Skeletal muscle tissue (tissue), 4 donors: ENCODE data around the gene RSAD1. TPM values are rescaled to one million over a fixed set of nuclear protein-coding genes. Genes with fewer than 3 reads are reported as not detected.

ENCODE experiments used
- H3K27ac ChIP-seq: one replicate; pipeline ENCODE4 v1.7.0; 2013; ENCODE audit warnings: mild to moderate bottlenecking, low read depth, low read length, inconsistent platforms
- H3K27me3 ChIP-seq, 3 donors: one replicate each; pipeline ENCODE4 v1.7.0; 2013; ENCODE audit warnings: low read length in 3 of 3; ENCODE audit not compliant: control insufficient read depth in 3 of 3, insufficient read depth in 3 of 3
- H3K36me3 ChIP-seq, 3 donors: one replicate each; pipeline ENCODE4 v1.7.0; 2013; ENCODE audit warnings: low read length in 3 of 3; ENCODE audit not compliant: control insufficient read depth in 3 of 3, insufficient read depth in 3 of 3
- H3K4me1 ChIP-seq, 3 donors: one replicate each; pipeline ENCODE4 v1.7.0; 2013; ENCODE audit warnings: low read length in 3 of 3, mild to moderate bottlenecking in 3 of 3; ENCODE audit not compliant: control insufficient read depth in 3 of 3, insufficient read depth in 3 of 3
- H3K4me3 ChIP-seq, 3 donors: one replicate each; pipeline ENCODE4 v1.7.0; 2013; ENCODE audit warnings: low read length in 3 of 3
- H3K9ac ChIP-seq, 3 donors: one replicate each; pipeline ENCODE4 v1.7.0; 2013; ENCODE audit warnings: low read length in 3 of 3, mild to moderate bottlenecking in 3 of 3, moderate library complexity in 2 of 3, low read depth in 1 of 3
- H3K9me3 ChIP-seq, 3 donors: one replicate each; pipeline ENCODE4 v1.7.0; 2013; ENCODE audit warnings: low read length in 3 of 3; ENCODE audit not compliant: control insufficient read depth in 3 of 3
- total RNA-seq: library from RNA; depleted of rRNA; stranded (reverse); fragments of >200 nt; gene quantifications from one replicate; pipeline ENCODE4 v1.2.3, GENCODE V29; 2014
- donor health status: Osteomylitis.

The RSAD1 gene
- total RNA-seq = 12.0 TPM

- peak within 1 kb of the TSS; percentile 86 to 94 (median 92) for H3K9ac ChIP-seq
- peak within 1 kb of the TSS; percentile 81 to 91 (median 89) for H3K4me3 ChIP-seq
- H3K27ac ChIP-seq = peak within 1 kb of the TSS; percentile 91
- no peaks in the 10 kb centered on the region for H3K9me3 ChIP-seq
- peaks cover 29 to 38% (median 34%) of the 10 kb centered on the region in 3 donors for H3K4me1 ChIP-seq
- H3K27me3 ChIP-seq = peaks cover 0 to 6% (median 0%) of the 10 kb centered on the region in 3 donors
- peaks cover 16 to 27% (median 21%) of the 10 kb centered on the region in 3 donors for H3K36me3 ChIP-seq
Observed at GRCh38 chr17:50478391-50479381, at the start of gene RSAD1. Gene RSAD1, plus strand, starts transcription at chr17:50478860. Its CDS starts 25 bp downstream, at chr17:50478885.

- peak overlapping the region; percentile 75 for H3K27ac ChIP-seq
- H3K27me3 ChIP-seq = no peaks in the 10 kb centered on the region
- no peaks in the 10 kb centered on the region for H3K9me3 ChIP-seq
- peaks cover 64 to 74% (median 67%) of the 10 kb centered on the region in 3 donors for H3K4me1 ChIP-seq
- no peak overlapping the region for H3K4me3 ChIP-seq
- peaks cover 0 to 4% (median 1%) of the 10 kb centered on the region in 3 donors for H3K36me3 ChIP-seq
- peak overlapping the region in 2 of 3 donors; percentile 33 to 62 for H3K9ac ChIP-seq
Observed at GRCh38 chr17:50429793-50430192, 48.9 kb upstream of the RSAD1 start.

GRCh38 chr17:50430821-50431618 lies 47.6 kb upstream of the RSAD1 start:
- peak overlapping the region in 1 of 3 donors; percentile 3 for H3K9ac ChIP-seq
- H3K36me3 ChIP-seq = peaks cover 0 to 4% (median 1%) of the 10 kb centered on the region in 3 donors
- no peak overlapping the region for H3K4me3 ChIP-seq
- H3K27me3 ChIP-seq = no peaks in the 10 kb centered on the region
- peaks cover 54 to 64% (median 58%) of the 10 kb centered on the region in 3 donors for H3K4me1 ChIP-seq
- H3K9me3 ChIP-seq = no peaks in the 10 kb centered on the region
- H3K27ac ChIP-seq = peak overlapping the region; percentile 75

GRCh38 chr17:50432125-50432762 lies 46.4 kb upstream of the RSAD1 start:
- H3K4me1 ChIP-seq = peaks cover 46 to 55% (median 49%) of the 10 kb centered on the region in 3 donors
- H3K9me3 ChIP-seq = no peaks in the 10 kb centered on the region
- peak overlapping the region; percentile 75 for H3K27ac ChIP-seq
- H3K9ac ChIP-seq = peak overlapping the region; percentile 54 to 58 (median 57)
- no peak overlapping the region for H3K4me3 ChIP-seq
- H3K36me3 ChIP-seq = peaks cover 0 to 4% (median 1%) of the 10 kb centered on the region in 3 donors
- H3K27me3 ChIP-seq = no peaks in the 10 kb centered on the region

- H3K4me1 ChIP-seq = peaks cover 20 to 28% (median 27%) of the 10 kb centered on the region in 3 donors
- no peak overlapping the region for H3K27ac ChIP-seq
- no peak overlapping the region for H3K9ac ChIP-seq
- no peaks in the 10 kb centered on the region for H3K9me3 ChIP-seq
- H3K27me3 ChIP-seq = no peaks in the 10 kb centered on the region
- peaks cover 0 to 2% (median 1%) of the 10 kb centered on the region in 3 donors for H3K36me3 ChIP-seq
- H3K4me3 ChIP-seq = no peak overlapping the region
Observed at GRCh38 chr17:50437409-50437808, 41.3 kb upstream of the RSAD1 start.

GRCh38 chr17:50439008-50439407 lies 39.7 kb upstream of the RSAD1 start:
- Histone ChIP-seq H3K4me1 (peaks cover 20 to 22% (median 22%) of the 10 kb centered on the region in 3 donors), H3K36me3 (no peaks in the 10 kb centered on the region), H3K9ac (no peak overlapping the region), H3K27ac (no peak overlapping the region), H3K27me3 (no peaks in the 10 kb centered on the region), H3K9me3 (no peaks in the 10 kb centered on the region), H3K4me3 (no peak overlapping the region)

GRCh38 chr17:50440172-50440837 lies 38.4 kb upstream of the RSAD1 start:
- no peaks in the 10 kb centered on the region for H3K27me3 ChIP-seq
- H3K4me1 ChIP-seq = peaks cover 22 to 34% (median 25%) of the 10 kb centered on the region in 3 donors
- H3K9ac ChIP-seq = peak overlapping the region; percentile 46 to 69 (median 62)
- no peaks in the 10 kb centered on the region for H3K9me3 ChIP-seq
- peak overlapping the region in 1 of 3 donors; percentile 22 for H3K4me3 ChIP-seq
- no peaks in the 10 kb centered on the region for H3K36me3 ChIP-seq
- peak overlapping the region; percentile 67 for H3K27ac ChIP-seq

GRCh38 chr17:50440838-50441829 lies 37.5 kb upstream of the RSAD1 start:
- Histone ChIP-seq H3K27me3 (no peaks in the 10 kb centered on the region), H3K9me3 (no peaks in the 10 kb centered on the region), H3K27ac (peak overlapping the region; percentile 67), H3K4me1 (peaks cover 22 to 37% (median 25%) of the 10 kb centered on the region in 3 donors), H3K9ac (peak overlapping the region; percentile 46 to 69 (median 62)), H3K36me3 (no peaks in the 10 kb centered on the region), H3K4me3 (peak overlapping the region in 1 of 3 donors; percentile 22)
